Fibroblast of lung (primary cell): ENCODE measurements around the gene LRP1. TPM values are rescaled to one million over a fixed set of nuclear protein-coding genes. Genes with fewer than 3 reads are reported as not detected.

Source experiments
- DNase-seq, 2 donors: peaks; one replicate each; pipeline versions ENCODE4 v3.0.0 to v3.0.0-alpha.2; 2010; ENCODE audit warnings: low read depth in 2 of 2
- H2AFZ ChIP-seq: 2 replicates; pipeline ENCODE4 v1.5.1; 2012; ENCODE audit warnings: low read length, control low read depth, inconsistent platforms
- H3K27ac ChIP-seq: 2 replicates; pipeline ENCODE4 v1.5.1; 2011; ENCODE audit warnings: low read length, control low read depth; ENCODE audit not compliant: insufficient read depth
- H3K27me3 ChIP-seq: 2 replicates; pipeline ENCODE4 v1.5.1; 2011; ENCODE audit warnings: mild to moderate bottlenecking, low read length; ENCODE audit not compliant: control insufficient read depth, insufficient read depth
- H3K36me3 ChIP-seq: 2 replicates; pipeline ENCODE4 v1.5.1; 2011; ENCODE audit warnings: low read length; ENCODE audit not compliant: control insufficient read depth, insufficient read depth
- H3K4me1 ChIP-seq: 2 replicates; pipeline ENCODE4 v1.5.1; 2011; ENCODE audit warnings: low read length; ENCODE audit not compliant: control insufficient read depth, insufficient read depth; ENCODE audit errors: extremely low read depth
- H3K4me2 ChIP-seq: 2 replicates; pipeline ENCODE4 v1.5.1; 2011; ENCODE audit warnings: low read length, control low read depth; ENCODE audit not compliant: insufficient read depth; ENCODE audit errors: extremely low read depth
- H3K4me3 ChIP-seq, 4 experiments: fragments of 200-600 bp in 1 of 4; sonication (generic) in 1 of 4; replicated peaks in 1 of 4; 2 replicates each; pipeline ENCODE4 v1.5.1; 2011 to 2016; ENCODE audit warnings: low read length in 4 of 4, low read depth in 3 of 4, mild to moderate bottlenecking in 3 of 4, control low read depth in 2 of 4, inconsistent platforms in 1 of 4, mixed read lengths in 1 of 4; ENCODE audit not compliant: insufficient read depth in 1 of 4; ENCODE audit errors: control extremely low read depth in 1 of 4
- H3K79me2 ChIP-seq: 2 replicates; pipeline ENCODE4 v1.5.1; 2012; ENCODE audit warnings: mild to moderate bottlenecking, low read length, inconsistent platforms; ENCODE audit not compliant: control insufficient read depth, insufficient read depth
- H3K9ac ChIP-seq: 2 replicates; pipeline ENCODE4 v1.5.1; 2011; ENCODE audit warnings: mild to moderate bottlenecking, low read length, control low read depth; ENCODE audit not compliant: insufficient read depth
- H3K9me3 ChIP-seq: 2 replicates; pipeline ENCODE4 v1.5.1; 2012; ENCODE audit warnings: low read depth, low read length; ENCODE audit not compliant: control insufficient read depth, insufficient read depth
- H4K20me1 ChIP-seq: 2 replicates; pipeline ENCODE4 v1.5.1; 2011; ENCODE audit warnings: low read length; ENCODE audit not compliant: control insufficient read depth, insufficient read depth; ENCODE audit errors: extremely low read depth
- CTCF ChIP-seq, 2 donors: IDR thresholded peaks in 1 of 2; conservative IDR thresholded peaks in 1 of 2; 1 replicate in 1 of 2; 2 replicates in 1 of 2; pipeline ENCODE4 v1.5.1; 2011 to 2012; ENCODE audit warnings: low read length in 2 of 2, control low read depth in 1 of 2, inconsistent platforms in 1 of 2, low read depth in 1 of 2, mild to moderate bottlenecking in 1 of 2
- EZH2 ChIP-seq: IDR thresholded peaks from 2 replicates; pipeline ENCODE4 v1.5.1; 2012; ENCODE audit warnings: low read length, control low read depth, mild to moderate bottlenecking; ENCODE audit errors: missing control alignments
- polyA plus RNA-seq, 2 donors: library from polyadenylated mRNA; depleted of rRNA in 1 of 2; stranded (reverse) in 1 of 2; unstranded in 1 of 2; fragments of >200 nt; gene quantifications; 2 replicates each; pipeline ENCODE4 v1.2.1, GENCODE V29; 2011 to 2012; ENCODE audit warnings: missing spikeins in 1 of 2
- total RNA-seq: library from RNA; depleted of rRNA; stranded (reverse); fragments of >200 nt; gene quantifications from 2 replicates; pipeline ENCODE4 v1.2.1, GENCODE V29; 2014

Gene LRP1
- total and polyA plus RNA-seq, 2 donors (not counting 1 experiment from before 2014, with no cell fraction given) = 92.2 to 464 TPM

- no peak overlapping the region for H3K9ac ChIP-seq
- H2AFZ ChIP-seq = no peak overlapping the region
- TF ChIP-seq CTCF (conservative IDR thresholded peaks at IDR 0.05 in 1 of 2, IDR thresholded peaks at IDR 0.05 in 1 of 2; ENCODE audit: low read depth in 1 of 2, low read length in 2 of 2) = no peak
- no peaks in the 10 kb centered on the region for H3K27me3 ChIP-seq
- no peak overlapping the region for H3K27ac ChIP-seq
- DNase-seq = no peak
- no peaks in the 10 kb centered on the region for H3K4me1 ChIP-seq
- no peaks in the 10 kb centered on the region for H3K9me3 ChIP-seq
- H3K4me3 ChIP-seq = no peak overlapping the region
- no peak overlapping the region for H3K4me2 ChIP-seq
- H3K36me3 ChIP-seq = peaks cover 84% of the 10 kb centered on the region
- H4K20me1 ChIP-seq = no peaks in the 10 kb centered on the region
- H3K79me2 ChIP-seq = no peaks in the 10 kb centered on the region
Observed at GRCh38 chr12:57201631-57202030, 73.3 kb downstream of the LRP1 start.

GRCh38 chr12:57202321-57202720 lies 74.0 kb downstream of the LRP1 start:
- no peak overlapping the region for H3K9ac ChIP-seq
- H4K20me1 ChIP-seq = no peaks in the 10 kb centered on the region
- H3K36me3 ChIP-seq = peaks cover 80% of the 10 kb centered on the region
- H3K4me2 ChIP-seq = no peak overlapping the region
- H3K27ac ChIP-seq = no peak overlapping the region
- TF ChIP-seq EZH2 = no peak
- no peak for TF ChIP-seq CTCF (conservative IDR thresholded peaks at IDR 0.05 in 1 of 2, IDR thresholded peaks at IDR 0.05 in 1 of 2; ENCODE audit: low read depth in 1 of 2, low read length in 2 of 2)
- DNase-seq = no peak
- no peaks in the 10 kb centered on the region for H3K27me3 ChIP-seq
- H3K79me2 ChIP-seq = no peaks in the 10 kb centered on the region
- H2AFZ ChIP-seq = no peak overlapping the region
- H3K9me3 ChIP-seq = no peaks in the 10 kb centered on the region
- H3K4me1 ChIP-seq = no peaks in the 10 kb centered on the region
- no peak overlapping the region for H3K4me3 ChIP-seq

DNA sequence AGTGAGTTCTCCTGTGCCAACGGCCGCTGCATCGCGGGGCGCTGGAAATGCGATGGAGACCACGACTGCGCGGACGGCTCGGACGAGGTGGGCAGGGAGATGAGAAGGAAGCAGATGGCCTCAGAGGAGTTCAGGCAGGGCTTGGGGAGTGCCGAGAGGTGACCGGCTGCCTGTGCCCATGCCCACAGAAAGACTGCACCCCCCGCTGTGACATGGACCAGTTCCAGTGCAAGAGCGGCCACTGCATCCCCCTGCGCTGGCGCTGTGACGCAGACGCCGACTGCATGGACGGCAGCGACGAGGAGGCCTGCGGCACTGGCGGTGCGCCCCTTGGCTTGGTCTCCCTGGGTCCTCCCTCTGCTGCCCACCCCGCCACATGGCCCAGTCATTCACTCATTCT lies 74.9 kb downstream of the LRP1 start:
- H3K79me2 ChIP-seq = no peaks in the 10 kb centered on the region
- no peak overlapping the region for H3K27ac ChIP-seq
- TF ChIP-seq EZH2 = no peak
- no peak for TF ChIP-seq CTCF (conservative IDR thresholded peaks at IDR 0.05 in 1 of 2, IDR thresholded peaks at IDR 0.05 in 1 of 2; ENCODE audit: low read depth in 1 of 2, low read length in 2 of 2)
- no peaks in the 10 kb centered on the region for H3K4me1 ChIP-seq
- H3K4me3 ChIP-seq = no peak overlapping the region
- no peak overlapping the region for H3K9ac ChIP-seq
- no peaks in the 10 kb centered on the region for H3K27me3 ChIP-seq
- no peaks in the 10 kb centered on the region for H4K20me1 ChIP-seq
- no peaks in the 10 kb centered on the region for H3K9me3 ChIP-seq
- DNase-seq = no peak
- no peak overlapping the region for H3K4me2 ChIP-seq
- H3K36me3 ChIP-seq = peaks cover 79% of the 10 kb centered on the region
- no peak overlapping the region for H2AFZ ChIP-seq
